CD1c-positive myeloid dendritic cell (primary cell): ENCODE results near the gene SMARCA2.
A peak's percentile ranks its signal among the peaks of the same experiment; 100 is the strongest.
"Not testable (repeated sequence)": the region's sequence is repeated elsewhere in the genome, so short reads cannot be mapped to it uniquely, and the experiment has no call there.

Source experiments
- DNase-seq: peaks from one replicate; pipeline ENCODE4 v3.0.0-alpha.2; 2016; ENCODE audit errors: extremely low spot score

SMARCA2 gene

DNA sequence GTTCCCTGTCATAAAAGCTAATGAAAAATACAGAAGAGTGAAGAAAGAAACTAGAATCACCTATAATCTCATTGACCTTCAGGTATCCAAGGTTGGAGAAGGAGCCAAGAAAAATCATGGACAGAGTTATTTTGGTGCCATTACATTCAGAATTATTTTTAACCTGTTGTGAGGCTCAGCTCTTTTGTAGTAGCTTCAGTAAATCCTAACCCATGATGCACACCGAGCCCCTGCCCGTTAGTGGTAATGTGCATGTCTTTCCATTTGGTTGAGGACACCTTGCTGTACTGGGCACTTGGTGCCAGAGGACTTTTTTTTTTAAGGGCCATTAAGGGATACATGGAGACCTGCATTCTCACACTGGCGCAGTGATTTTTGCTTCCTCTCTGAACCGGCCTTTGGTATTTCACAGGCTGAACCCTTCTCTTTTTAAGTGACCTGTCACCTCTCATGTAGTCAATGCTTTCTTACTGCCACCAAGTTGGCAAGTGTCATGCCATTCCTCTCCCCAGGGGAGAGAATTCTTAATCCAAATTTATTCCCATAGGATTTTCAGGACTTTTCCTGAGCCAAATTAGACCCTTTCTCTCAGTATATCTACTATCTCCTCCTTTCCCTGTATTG lies 125.6 kb downstream of the SMARCA2 start:
- DNase-seq: no peak

DNA sequence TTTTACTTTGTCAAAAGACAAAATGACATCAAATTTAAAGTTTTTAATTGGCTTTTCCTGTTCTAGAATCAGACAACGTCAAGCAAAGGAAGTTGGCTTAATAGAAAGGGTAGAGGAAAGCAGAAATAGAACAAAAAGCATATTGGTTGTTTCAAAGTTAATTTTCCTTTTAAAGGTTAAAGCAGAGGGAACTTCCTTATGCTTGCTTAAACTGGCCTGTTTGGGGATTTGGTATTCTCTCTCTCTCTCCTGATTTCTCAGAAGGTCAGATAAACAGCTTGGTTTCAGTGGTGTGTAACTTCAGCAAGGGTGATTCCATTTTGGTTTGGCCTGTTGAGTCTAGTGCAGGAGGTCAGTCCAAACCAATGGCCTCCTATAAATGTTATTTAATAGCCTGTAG lies 127.1 kb downstream of the SMARCA2 start:
- DNase-seq: no peak

DNA sequence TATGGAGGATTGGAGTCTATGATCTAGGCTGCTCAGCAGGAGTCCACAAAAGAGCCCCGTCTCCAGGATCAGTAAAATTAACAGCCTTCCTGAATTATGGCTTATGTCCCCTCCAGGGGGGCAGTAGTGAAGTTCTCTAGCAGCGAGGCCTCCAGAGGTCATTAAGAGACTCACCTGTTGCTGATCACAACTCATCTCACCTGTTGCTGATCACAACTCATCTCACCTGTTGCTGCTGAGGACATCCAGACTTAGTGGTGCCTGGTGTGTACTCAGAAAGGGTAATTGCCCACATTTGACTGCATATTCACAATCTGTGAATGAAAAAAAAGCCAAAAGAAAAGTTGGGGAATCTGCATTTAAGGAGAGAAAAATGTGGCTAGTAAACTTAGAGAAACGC lies 129.5 kb downstream of the SMARCA2 start:
- no peak for DNase-seq

DNA sequence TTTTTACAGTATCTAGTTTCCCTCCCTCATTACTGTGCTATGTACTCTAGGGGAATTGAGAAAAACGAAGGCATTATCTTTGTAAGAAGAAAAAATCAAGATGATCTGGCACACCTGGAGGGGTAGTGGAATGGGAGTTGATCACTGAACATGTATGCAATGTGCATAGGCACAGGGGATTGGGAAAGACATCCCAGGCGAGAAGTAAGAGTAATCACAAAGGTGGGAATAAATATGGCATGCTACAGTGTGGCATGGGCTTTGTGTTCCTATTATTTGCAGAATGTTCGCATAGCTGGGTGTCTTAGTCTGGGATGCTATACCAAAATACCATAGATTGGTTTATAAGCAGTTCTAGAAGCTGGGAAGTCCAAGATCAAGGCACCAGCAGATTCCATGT lies 130.6 kb downstream of the SMARCA2 start:
- DNase-seq: no peak

DNA sequence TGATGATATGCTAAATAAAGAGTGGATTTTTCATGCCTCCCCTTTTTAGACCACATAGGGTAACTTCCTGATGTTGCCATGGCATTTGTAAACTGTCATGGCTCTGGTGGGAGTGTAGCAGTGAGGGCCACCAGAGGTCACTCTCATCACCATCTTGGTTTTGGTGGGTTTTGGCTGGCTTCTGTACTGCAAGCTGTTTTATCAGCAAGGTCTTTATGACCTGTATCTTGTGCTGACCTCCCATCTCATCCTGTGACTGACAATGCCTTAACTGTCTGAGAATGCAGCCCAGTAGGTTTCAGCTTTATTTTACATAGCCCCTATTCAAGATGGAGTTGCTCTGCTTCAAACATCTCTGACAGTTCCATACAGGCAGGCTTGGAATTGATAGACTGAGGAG lies 131.6 kb downstream of the SMARCA2 start:
- DNase-seq: not testable (repeated sequence)

DNA sequence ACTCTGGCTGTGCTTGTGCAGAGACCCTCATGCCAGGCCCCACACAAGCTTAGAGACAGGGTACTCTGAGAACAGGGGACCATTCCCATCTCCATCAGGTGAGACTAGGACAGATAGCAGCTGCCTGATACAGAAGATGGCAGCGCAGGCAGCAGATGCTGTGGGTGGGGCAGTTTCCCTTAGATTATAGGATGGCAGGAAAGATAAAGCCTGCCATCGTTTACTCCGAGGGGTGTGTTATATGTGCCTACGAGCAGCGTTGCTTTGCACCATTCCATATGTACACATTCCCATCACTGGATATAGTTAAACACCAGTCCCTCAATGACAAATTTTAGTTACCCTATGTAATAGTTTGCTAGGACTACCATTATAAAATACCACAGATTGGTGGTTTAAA lies 135.2 kb downstream of the SMARCA2 start:
- no peak for DNase-seq

DNA sequence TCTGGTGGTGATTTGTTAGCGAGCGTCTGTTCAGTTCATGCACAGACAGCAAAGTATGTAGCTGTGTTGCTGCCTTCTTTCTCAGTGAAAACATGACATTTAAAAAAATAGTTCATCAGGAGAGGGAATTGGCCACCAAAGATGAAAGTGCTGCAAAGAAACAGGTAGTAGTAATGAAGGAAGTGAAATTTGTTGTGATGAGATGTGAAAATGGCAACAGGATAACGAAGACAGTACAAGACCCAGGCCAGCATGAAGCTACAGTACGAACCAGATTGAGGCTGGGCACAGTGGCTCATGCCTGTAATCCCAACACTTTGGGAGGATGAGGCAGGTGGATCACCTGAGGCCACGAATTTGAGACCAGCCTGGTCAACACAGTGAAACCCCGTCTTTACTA lies 136.0 kb downstream of the SMARCA2 start:
- no peak for DNase-seq

DNA sequence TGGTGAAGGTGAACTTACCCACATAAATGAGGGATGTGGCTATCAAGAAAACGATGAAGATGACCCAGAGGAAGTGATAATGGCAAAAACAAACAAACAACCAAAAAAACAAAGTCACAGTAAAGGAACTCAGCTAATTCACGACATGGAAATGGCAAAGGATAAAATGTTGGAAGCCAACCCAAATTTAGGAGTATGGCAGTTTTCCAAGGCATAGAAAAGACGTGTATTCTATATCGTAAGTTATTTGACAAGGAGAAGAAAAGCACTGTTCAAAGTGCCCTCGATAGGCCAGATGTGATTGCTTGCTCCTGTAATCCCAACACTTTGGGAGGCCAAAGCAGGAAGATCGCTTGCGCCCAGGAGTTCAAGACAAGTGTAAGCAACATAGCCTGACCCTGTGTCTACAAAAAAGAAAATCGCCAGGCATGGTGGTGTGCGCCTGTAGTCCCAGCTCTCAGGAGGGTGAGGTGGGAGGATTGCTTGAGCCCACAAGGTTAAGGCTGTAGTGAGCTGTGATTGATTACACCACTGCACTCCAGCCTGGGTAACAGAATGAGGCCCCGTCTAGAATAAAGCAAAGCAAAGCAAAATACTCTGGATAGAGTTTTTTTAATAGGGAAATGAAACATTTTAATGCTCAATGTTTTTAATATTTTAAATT lies 138.0 kb downstream of the SMARCA2 start:
- DNase-seq: no peak

DNA sequence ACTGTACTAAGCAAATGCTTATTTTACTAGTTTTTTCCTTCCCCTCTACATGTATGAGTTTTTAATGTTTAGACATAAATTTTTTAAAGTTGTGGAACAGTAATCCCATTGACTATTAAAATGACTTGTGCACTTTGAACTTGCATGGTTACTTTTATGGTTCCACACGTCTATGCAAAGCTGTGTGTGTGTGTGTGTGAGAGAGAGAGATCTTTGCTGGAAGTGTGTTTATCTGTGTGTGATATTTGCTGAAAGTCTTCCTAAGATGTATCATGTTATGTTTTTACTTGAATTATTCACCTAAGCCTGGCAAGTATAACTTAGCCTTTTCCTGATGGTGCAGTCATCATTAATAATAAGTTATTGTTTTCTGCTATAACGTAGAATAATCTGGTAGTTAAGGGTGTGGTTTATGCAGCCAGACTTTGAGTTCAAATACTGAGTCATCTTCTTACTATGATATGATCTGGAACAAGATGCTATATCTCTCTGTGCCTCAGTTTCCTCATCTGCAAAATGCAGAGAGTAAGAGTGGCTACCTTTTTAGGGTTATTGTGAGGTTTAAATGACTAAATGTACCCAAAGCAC lies 138.6 kb downstream of the SMARCA2 start:
- no peak for DNase-seq

DNA sequence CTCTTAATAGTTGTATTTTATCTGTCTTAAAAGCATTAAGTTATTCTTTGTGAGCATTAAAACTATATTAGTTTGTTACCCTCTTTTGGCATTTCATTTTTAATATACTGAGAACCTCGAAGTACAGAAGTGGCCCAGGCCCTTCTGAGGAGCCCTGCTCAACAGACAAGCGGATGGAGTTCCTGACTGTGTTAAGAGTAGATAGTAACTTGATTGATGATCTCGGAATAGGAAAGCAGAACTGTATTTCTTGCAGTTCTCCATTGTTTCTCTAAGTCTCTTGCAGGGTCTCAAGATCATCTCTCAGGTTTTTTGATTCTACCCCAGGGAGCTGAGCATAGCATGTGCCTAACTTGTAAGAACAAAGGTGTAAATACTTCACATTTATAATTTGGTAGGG lies 139.6 kb downstream of the SMARCA2 start:
- no peak for DNase-seq

DNA sequence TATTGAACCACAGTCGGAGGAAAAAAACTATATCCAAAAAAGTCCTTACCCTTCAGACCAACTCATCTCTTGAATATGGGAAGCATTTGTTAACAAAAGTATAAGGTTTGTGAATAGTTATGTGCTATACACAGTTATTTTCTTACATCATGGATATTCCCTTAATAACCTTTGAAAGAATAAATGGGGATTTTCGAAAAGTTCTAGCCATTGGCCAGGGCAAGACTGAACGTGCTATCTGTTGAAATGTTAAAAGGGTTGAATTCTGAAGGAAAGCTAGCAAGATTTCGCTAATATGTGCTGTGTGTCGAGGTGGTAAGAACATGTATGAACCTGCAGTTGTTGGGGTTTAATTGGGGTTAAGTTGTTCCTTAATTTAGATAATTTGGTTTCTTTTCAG lies 140.8 kb downstream of the SMARCA2 start:
- no peak for DNase-seq

DNA sequence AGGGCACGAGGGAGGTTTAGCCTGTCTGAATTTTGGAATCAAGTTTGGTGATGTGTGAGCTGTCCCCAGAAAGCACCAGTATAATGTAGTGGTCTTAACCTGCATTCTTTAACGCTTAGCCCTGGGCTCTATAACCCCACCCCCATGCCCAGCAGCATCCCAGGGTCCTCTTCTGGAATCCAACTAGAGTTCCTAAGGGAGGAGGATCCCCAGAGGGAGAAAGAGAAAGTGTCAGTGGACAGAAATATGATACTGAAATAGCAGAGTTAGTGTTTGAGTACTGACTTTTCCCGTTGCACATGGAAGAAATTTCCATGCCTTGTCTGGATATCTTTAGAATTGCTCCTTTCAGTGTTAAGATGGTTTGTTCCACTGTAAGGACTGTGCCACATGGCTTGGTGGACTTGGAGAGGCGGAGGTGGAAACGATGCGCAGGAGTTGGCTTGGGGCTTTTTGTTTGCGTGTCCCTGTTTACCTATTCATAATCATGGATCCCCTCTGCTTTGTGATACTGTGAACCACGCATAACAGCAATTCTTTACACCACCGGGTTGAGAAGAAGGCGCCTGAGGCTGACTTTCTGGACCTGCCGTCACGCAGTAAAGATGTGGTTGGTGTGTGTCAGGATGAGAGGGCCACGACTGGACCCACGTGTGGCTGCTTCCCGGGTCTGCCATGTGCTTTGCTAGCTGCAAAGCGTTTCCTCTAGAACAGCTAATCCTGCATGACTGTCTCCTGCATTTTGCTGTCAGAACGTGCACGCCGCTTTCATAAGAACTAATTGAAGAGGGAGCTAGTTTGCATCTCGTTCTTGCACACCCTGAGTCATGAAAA lies 142.3 kb downstream of the SMARCA2 start:
- peak; percentile 27 for DNase-seq

DNA sequence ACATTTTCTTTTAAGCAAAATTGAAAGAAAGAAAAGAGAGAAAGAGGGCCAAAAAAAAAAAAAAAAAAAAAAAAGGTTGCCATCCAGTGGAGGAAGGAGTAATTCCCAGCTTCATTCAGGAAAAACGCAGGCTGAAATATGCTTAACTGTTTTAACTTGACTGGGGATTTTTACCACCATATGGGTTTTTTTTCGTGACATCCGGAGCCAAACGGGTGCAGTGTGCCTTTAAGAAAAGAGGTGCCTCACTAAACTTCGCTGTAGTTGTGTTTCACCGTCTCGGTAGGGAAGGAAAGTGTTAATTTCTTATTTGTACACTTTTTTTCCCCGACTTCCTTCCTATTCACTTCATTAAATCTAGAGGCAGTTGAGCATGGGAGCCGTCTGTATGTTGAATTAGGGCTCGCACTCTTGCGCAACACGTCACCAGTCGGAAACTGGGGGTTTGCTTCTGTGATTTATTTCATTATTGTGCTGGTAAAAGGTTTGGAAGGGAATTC lies 143.0 kb downstream of the SMARCA2 start:
- DNase-seq: peak; percentile 58

DNA sequence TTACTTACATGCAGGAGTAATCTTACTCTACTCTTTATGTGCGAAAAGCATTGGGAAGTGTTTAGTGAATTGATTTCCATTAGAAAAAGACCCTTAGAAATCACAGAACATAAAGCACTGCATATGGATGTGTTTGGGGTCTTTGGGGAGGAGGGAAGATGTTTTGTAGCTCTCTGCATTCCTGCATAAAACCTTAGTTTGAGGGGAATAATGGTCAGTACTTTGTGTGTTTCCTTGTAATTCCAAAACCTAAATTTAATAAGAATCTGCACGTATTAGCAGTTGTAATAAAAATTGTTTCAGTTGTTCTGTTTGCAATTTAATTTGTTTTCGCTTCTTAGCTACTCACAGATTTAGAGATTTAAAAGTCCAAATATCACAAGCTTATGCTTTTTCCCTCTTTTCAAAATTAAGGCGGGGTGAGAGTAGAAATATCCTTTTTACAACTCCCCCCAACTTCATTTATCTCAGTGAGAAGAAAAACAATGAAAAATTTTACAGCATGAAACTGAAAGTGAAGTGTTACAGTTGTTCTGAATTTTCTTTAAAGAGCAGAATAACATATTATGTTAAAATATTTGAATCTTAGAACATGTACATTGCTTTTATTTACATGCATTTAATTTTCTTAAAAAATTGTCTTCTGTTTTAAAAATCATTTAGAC lies 143.8 kb downstream of the SMARCA2 start:
- DNase-seq: no peak

DNA sequence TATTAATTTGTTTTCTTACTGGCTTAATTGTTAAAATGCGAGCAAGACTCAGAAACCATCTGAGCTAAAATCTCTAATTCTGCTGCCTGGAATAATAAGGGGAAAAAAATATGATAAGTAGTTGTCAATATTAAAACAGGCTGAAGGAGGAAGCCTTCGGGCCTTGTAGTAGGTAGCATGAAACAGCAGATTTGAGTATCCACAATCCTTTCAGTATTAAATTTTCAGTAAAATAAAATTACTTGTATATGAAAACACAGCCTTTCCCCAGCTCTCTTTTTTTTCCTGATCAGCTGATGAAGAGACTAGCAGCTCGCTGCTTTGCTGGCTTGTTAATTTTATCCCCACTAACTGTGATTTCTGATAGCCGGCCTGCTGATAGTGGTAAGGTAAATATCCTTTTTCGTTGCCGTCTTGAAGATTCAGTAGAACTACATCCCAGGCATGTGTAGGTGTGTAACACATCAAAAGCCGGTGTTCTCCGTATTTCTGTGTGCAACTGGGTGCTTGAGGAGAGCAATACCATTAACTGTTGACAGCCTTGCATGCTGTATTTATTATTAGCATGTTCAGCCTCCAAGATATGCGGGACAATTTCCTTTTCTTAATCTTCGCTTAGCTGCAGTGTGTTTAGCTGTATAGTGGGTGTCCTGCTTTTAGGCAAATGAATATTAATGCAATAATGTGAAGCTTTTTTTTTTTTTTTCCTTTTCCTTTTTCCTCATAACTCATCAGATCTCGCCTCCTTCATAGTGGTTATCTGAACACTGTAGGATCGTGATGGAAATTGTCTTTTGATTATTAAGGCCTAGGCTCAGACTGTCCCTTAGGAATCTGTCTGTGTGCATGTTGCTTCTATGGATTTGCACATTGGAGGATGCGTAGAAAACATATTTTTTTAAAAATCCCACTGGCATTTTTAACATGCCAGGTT lies 144.6 kb downstream of the SMARCA2 start:
- no peak for DNase-seq

DNA sequence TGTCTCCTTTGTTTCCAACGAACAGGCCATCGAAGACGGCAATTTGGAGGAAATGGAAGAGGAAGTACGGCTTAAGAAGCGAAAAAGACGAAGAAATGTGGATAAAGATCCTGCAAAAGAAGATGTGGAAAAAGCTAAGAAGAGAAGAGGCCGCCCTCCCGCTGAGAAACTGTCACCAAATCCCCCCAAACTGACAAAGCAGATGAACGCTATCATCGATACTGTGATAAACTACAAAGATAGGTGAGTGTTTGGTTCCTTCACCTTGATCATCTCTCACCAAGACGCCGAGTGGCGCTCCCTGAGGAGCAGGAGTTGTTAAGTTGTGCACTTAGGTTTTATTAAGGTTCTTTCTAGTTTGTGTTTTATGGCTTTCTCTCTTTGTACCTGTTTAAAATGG lies 146.5 kb downstream of the SMARCA2 start:
- no peak for DNase-seq

DNA sequence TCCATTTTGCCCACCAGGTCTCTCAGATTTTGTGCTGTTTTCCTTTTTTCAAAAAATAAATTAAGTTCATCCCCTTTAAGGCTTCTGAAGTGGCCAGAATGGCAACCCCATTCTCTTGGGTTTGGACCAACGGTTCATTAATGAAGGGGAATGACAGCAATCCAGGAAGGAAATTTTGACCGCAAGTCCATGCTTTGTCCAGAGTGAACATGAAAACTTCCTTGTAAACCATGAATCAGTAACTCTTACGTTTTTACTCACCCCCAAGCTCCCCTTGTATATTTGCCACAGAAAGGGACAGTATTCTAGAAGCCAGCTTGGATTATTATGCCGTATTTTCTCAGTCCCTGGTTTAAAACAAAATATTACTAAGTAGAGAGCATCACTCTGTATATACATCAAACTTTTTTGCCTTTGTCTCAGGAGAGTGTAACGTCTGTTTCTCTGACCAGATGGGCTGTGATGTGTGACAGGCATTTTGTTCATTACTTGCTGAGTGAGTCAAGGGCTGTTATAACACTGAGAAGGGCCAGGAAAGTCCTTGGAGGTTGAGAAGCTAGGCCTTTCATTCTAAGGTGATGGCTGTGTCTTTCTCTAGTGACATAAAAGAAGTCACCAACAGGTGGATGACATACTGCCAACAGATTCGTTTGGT lies 148.2 kb downstream of the SMARCA2 start:
- DNase-seq: no peak

DNA sequence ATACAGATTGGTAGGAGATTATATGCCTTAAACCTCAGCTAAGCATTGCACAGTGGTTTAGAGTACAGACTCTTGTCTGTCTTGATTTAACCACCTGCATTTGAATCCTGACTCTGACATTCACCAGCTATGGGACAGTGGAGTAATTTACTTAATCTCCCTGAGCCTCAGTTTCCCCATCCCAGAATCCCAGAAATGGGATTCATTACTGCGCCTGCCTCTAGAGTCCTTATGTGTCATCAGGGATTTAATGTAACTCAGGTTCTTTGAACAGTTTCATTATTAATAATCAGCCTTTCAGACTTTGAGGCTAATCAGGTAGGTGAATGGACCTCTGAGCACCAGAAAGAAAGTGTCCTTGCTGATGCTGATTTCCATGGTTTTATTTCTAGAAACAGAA lies 149.1 kb downstream of the SMARCA2 start:
- no peak for DNase-seq

DNA sequence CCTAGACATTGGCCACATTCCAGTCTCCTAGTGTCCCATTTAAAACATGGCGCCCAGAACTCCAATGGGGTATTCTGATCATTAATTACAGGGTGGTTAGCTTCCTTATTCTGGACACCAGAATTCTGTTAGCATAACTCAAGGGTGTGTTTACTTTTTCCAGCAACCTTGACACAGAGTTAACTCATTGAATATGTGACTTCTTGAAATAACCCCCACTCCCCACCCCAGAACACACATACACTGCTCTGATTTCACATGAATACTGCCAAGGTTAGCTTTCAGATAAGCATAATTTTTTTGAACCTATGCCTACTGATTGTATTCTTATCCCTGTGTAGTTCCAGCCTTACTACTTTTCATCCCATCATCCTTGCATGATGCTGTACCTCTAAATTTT lies 151.1 kb downstream of the SMARCA2 start:
- no peak for DNase-seq

DNA sequence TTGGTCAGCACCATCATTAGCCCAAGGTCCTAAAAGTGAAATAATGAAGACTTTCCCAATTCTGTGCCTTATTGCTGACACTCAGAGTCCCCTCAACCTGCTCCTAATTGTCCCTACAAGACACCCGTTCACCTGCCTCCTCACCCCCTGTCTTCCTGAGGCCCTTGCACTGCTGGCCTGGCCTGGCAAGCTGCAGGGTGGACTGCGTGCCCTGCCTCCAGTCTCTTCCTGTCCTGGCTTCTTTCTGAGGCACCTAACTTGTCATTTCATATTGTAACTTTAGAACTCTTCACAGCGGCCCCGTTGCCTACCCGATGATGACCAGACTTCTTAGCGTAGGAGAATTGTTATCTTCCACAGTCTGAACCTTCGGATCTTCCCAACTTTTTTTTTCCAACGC lies 153.9 kb downstream of the SMARCA2 start:
- DNase-seq: no peak
